ENCODE measurements around the gene ANO7. TPM values are rescaled to one million over a fixed set of nuclear protein-coding genes. Genes with fewer than 3 reads are reported as not detected.
A peak's percentile ranks its signal among the peaks of the same experiment; 100 is the strongest.

Gene ANO7
- total RNA-seq, 4 donors from 2014 or later, result 0.50 to 0.65 (median 0.60) TPM; not detected in 1

GRCh38 chr2:241150660-241151530, 37.6 kb upstream of the ANO7 start:
- peak; percentile 42 for ATAC-seq (ENCODE audit: low FRiP score)
- DNase-seq (ENCODE audit: low spot score), result no peak
- TF ChIP-seq, protein P1, sequence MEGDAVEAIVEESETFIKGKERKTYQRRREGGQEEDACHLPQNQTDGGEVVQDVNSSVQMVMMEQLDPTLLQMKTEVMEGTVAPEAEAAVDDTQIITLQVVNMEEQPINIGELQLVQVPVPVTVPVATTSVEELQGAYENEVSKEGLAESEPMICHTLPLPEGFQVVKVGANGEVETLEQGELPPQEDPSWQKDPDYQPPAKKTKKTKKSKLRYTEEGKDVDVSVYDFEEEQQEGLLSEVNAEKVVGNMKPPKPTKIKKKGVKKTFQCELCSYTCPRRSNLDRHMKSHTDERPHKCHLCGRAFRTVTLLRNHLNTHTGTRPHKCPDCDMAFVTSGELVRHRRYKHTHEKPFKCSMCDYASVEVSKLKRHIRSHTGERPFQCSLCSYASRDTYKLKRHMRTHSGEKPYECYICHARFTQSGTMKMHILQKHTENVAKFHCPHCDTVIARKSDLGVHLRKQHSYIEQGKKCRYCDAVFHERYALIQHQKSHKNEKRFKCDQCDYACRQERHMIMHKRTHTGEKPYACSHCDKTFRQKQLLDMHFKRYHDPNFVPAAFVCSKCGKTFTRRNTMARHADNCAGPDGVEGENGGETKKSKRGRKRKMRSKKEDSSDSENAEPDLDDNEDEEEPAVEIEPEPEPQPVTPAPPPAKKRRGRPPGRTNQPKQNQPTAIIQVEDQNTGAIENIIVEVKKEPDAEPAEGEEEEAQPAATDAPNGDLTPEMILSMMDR (IDR thresholded peaks at IDR 0.05), result no peak

- TF ChIP-seq, protein P1 (IDR thresholded peaks at IDR 0.05), result no peak
- ATAC-seq (ENCODE audit: low FRiP score), result no peak
- no peak for DNase-seq (ENCODE audit: low spot score)
Observed at GRCh38 chr2:241151934-241152660, 36.4 kb upstream of the ANO7 start.

DNA sequence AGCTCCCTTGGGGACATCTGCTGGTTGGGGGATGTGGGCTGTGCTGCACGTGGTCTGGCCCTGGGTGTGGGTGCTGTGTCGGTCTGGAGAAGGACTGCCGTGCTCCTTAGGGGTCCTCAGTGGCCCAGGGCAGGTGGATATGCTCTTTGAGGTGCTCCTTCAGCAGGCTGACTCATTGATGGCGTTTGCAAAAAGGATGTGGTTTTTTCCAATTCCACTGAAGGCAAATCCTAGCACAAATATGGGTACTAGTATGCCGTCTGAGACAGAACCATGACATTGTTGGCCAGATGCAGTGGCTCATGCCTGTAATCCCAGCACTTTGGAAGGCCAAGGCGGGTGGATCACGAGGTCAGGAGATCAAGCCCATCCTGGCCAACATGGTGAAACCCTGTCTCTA, 34.9 kb upstream of the ANO7 start:
- TF ChIP-seq, protein P1 (IDR thresholded peaks at IDR 0.05), result no peak
- ATAC-seq (ENCODE audit: low FRiP score) (no peak), DNase-seq (ENCODE audit: low spot score) (no peak)

- DNase-seq (ENCODE audit: low spot score) (no peak), ATAC-seq (ENCODE audit: low FRiP score) (no peak)
- TF ChIP-seq, protein P1 (IDR thresholded peaks at IDR 0.05), result no peak
Observed at GRCh38 chr2:241154915-241155314, 33.6 kb upstream of the ANO7 start.

GRCh38 chr2:241155936-241156335, 32.5 kb upstream of the ANO7 start:
- TF ChIP-seq, protein P1 (IDR thresholded peaks at IDR 0.05), result no peak
- ATAC-seq (ENCODE audit: low FRiP score) (no peak), DNase-seq (ENCODE audit: low spot score) (no peak)

DNA sequence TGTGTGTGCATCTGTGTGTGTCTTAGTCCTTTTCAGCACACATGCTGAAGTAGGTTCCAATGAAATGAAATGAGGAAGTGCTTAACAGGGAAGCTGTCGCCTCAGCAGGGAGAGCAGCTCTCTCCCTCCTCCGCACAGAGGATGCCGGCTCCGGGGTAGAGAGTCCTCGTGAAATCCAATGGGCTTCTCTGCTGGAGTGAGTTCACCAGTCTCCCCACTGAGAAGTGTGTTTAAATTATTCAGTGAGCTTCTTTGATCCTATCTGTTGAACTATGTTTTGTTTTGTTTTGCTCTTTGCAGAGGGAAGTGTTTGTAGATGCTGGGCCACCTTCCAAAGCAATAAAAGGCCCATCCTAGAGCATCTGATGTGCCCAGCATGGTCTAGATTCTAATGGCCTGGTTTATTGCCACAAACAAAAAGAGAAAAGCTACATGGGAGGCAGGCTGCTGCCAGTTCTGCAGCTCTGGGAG, 31.5 kb upstream of the ANO7 start:
- DNase-seq (ENCODE audit: low spot score), result no peak
- TF ChIP-seq, protein P1 (IDR thresholded peaks at IDR 0.05), result no peak
- ATAC-seq (ENCODE audit: low FRiP score), result no peak

All from omental fat pad (tissue), 4 donors.